GM18873 (cell line): ENCODE data around the gene PARP11.
"Not testable (repeated sequence)": the region's sequence is repeated elsewhere in the genome, so short reads cannot be mapped to it uniquely, and the experiment has no call there.

Experiments
- ATAC-seq: cut with Tn5 transposase; IDR thresholded peaks from one replicate; pipeline ENCODE4 v1.9.1; 2021; ENCODE audit warnings: mild to moderate bottlenecking, moderate library complexity, moderate number of reproducible peaks; ENCODE audit not compliant: unreplicated experiment, low FRiP score

Gene PARP11

GRCh38 chr12:3884671-3885070 is 11.5 kb upstream of the PARP11 start:
- ATAC-seq, result no peak

GRCh38 chr12:3882896-3883564 is 9.8 kb upstream of the PARP11 start:
- ATAC-seq, result no peak

DNA sequence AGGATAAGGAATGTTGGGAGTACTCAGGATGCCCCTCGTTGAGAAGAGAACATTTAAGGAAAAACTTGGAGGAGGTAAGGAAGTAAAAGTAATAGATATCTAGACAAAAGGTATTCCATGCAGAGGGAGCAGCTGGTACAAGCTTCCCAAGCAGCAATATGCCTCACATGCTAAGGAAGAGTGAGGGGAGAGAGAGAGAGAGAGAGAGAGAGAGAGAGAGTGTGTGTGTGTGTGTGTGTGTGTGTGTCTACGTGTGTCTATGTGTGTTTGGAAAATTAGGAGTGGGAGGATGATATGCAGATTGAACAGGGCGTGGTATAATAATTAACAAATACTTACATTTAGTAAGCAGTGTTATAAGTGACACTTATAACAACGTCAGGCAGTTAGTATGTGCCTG is 9.2 kb upstream of the PARP11 start:
- ATAC-seq, result no peak

DNA sequence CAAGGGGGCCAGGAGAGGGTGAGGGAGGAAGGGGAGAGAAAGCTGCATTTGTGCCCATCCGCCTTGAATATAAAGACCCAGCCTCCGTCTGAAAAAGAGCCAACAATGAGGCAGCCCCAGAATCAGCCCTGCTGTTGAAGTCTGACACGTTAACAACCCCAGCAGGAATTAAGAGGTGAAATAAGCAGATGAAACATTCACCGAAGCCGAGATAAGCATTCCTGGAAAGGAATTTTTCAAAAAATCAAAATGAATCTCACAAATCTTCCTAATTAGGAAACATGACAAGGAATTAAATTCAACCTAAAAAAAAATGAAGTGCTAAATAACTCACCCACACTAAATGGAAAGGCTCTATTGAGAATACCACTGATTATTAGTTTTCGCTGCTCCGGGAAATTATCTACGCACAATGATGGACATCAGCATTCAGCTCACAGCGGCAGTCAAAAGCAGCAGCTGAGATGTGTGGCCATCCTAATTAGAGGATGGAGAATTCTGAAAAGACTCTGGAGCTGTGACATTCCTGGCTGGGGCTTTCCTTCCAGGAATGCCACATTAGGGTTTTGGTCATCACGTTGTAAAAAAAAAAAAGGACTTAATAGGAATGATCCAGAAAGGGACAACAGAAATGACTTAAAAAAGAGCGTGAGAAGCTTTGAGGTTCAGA is 8.2 kb upstream of the PARP11 start:
- no peak for ATAC-seq

DNA sequence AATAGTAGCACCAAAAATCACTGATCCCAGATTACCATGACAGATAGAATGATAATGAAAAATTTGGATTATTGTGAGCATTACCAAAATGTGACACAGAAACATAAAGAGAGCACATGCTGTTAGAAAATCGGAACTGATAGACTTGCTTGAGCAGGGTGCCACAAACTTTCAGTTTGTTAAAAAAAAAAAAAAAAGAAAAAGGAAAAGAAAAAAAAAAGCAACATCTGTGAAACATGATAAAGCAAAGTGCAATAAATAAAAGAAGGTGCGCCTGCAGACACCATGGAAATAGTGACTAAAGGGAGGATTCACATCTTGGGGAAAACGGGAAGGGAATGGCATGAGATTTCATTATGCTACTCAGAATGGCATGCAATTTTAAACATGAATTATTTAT is 6.6 kb upstream of the PARP11 start:
- ATAC-seq, result no peak

GRCh38 chr12:3871356-3871755 is 1.8 kb downstream of the PARP11 start:
- ATAC-seq, result no peak

- no peak for ATAC-seq
Measured at GRCh38 chr12:3869865-3870264, 3.3 kb downstream of the PARP11 start.

GRCh38 chr12:3869433-3869832 is 3.8 kb downstream of the PARP11 start:
- no peak for ATAC-seq

DNA sequence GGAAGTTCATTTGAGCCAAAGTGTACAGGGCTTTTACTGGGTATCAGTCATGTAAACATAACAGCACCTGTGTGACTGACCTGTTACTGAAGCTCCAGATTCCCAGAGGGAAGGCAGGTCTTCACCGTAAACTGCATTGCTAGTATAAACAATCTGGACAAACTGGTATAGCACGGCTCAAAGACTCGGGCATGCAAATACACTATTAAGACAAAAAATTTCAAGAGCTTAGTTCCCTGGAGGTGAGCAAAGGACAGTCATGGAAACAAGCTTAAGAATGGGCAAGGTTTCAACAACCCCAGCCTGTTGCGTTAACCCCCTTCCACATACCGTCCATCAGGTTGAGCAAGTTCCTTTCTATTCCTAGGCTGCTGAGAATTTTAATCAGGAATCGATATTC is 9.4 kb downstream of the PARP11 start:
- no peak for ATAC-seq

GRCh38 chr12:3842517-3842916 is 30.7 kb downstream of the PARP11 start:
- ATAC-seq, result no peak

DNA sequence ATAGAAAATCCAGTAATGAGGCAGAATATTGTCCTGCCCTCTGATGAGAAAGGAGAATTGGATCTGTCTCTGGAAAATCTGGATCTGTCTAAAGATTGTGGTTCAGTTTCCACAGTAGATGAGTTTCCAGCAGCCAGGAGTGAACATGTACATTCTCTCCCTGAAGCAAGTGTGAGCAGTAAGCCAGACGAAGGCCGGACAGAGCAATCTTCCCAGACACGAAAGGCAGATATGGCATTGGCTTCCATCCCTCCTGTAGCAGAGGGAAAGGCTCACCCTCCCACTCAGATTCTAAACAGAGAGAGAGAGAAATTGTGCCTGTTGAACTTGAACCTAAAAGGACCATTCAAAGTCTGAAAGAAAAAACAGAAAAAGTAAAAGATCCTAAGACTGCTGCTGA is 31.4 kb downstream of the PARP11 start:
- ATAC-seq, result no peak

DNA sequence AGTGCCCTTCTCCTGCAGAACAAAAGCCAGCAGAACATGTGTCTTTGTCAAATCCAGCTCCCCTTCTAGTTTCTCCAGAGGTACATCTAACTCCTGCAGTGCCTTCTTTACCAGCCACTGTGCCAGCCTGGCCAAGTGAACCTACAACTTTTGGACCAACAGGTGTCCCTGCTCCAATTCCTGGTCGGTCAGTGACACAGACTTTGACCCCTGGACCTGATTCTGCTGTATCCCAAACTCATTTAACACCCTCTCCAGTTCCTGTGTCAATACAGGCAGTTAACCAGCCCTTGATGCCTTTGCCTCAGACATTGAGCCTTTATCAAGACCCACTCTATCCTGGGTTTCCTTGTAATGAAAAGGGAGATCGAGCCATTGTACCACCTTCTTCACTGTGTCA is 32.4 kb downstream of the PARP11 start:
- ATAC-seq, result not testable (repeated sequence)

DNA sequence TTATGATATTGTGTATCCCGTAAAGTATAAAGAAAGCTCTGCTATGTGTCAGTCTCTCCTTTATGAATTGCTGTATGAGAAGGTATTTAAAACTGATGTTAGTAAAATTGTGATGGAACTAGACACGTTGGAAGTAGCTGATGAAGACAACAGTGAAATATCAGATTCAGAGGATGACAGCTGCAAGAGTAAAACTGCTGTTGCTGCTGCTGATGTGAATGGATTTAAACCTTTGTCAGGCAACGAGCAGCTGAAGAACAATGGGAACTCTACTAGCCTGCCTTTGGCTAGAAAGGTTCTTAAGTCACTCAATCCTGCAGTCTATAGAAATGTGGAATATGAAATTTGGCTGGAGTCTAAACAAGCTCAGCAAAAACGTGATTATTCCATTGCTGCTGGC is 33.5 kb downstream of the PARP11 start:
- not testable (repeated sequence) for ATAC-seq

DNA sequence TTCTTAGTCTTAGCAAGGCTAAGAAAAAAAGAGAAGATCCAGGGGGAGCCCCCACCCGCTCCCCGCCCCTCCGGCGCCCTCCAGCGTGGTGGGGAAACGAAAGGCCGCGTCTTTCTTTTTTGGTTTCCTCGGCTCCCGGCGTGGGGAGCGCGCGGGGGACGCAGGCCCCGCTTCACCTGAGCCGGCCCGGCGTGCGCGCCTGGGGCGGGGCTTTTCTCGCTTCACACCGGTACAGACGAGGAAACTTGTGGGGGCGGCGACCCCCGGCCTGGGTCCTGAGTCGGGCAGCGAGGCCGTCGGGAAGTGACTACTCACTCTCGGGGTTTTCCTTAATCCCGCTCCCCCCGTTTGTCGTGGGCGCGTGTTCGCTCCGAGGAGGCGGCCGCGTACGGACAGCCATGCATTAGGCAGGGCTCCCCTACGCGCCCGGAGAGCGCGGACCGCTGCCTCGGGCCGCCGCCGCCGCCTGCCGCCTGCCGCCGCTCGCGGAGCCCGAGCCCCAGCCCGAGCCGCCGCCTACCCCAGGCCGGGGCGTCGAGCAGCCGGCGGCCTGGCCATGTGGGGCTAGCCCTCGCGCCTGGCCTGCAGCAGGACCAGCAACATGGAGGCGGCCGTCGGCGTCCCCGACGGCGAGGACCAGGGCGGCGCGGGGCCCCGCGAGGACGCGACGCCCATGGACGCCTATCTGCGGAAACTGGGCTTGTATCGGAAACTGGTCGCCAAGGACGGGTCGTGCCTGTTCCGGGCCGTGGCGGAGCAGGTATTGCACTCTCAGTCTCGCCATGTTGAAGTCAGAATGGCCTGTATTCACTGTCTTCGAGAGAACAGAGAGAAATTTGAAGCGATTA is 34.3 kb downstream of the PARP11 start:
- not testable (repeated sequence) for ATAC-seq

DNA sequence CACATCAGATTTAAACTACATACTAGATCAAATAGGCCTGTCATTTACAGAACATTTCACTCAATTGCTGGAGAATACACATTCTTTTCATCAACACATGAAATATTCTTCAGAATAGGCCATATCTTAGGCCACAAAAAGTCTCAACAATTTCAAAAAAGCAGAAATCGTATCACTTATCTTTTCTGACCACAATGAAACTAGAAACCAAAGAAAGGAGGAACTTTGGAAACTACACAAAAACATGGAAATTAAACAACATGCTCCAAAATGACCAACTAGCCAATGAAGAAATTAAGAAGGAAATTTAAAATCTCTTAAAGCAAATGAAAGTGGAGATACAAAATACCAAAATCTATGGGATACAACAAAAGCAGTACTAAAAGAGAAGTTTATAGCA is 35.1 kb downstream of the PARP11 start:
- no peak for ATAC-seq

GRCh38 chr12:3837049-3837448 is 36.1 kb downstream of the PARP11 start:
- no peak for ATAC-seq

DNA sequence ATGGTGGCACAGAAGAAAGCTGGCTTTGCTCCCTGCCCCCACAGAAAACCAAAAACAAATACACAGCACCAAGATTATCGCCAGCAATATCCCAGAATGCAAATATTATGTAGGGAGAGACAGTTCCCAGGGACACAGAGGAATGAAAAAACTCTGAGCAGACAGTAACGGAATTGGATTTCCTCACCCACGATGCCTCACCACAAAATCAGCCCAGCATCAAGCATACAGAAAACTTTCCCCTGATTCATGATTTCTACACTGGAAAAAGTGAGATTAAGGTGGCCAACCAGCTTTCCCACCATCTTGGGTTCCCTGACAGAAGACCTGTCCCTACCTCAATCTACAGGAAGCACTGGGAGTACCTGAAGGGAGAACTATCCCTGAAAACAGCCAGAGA is 36.6 kb downstream of the PARP11 start:
- no peak for ATAC-seq

DNA sequence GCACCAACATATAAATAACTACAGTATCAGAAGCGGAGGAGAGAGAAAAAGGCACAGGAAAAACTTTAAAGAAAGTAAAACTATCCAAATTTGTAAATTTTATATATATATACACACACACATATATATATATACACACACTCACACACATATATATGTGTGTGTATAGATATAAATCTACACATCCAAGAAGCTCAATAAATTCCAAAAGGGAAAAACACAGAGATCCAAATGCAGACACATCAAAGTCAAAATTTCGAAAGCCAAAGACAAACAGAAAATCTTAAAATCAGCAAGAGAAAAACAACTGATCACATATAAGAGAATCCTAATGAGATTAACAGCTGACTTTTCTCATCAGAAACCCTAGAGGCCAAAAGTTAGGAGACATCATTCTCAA is 37.3 kb downstream of the PARP11 start:
- no peak for ATAC-seq

GRCh38 chr12:3834774-3835173 is 38.4 kb downstream of the PARP11 start:
- no peak for ATAC-seq

DNA sequence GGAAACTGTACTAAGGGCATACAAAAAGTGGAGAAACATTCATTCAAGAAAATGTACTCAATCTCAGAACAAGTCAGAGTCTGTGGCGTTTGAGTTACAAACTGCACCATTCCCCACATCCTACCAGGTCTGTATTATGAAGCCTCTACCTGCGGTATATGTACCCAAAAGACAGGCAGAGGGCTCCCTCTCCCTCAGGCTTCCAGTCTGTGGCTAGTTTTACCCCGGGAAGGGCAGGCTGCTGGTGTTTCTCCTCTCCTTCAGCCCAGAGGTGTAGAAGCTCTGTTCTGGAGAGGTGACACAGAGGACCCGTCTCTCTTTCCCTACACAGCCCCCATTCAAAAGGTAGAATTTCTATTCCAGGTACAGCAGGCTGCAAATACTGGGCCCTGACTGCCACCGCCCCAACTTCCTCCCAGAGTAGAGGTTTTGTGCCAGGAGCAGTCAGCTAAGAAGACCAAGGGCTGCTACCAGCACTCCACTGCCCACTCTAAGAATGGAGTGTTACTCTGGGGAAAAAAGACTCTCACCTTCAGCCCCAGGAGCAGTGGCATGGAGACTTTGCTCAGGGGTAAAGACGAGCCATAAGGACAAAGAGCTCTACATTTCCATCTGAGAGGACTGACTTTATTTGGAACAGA is 39.4 kb downstream of the PARP11 start:
- no peak for ATAC-seq

DNA sequence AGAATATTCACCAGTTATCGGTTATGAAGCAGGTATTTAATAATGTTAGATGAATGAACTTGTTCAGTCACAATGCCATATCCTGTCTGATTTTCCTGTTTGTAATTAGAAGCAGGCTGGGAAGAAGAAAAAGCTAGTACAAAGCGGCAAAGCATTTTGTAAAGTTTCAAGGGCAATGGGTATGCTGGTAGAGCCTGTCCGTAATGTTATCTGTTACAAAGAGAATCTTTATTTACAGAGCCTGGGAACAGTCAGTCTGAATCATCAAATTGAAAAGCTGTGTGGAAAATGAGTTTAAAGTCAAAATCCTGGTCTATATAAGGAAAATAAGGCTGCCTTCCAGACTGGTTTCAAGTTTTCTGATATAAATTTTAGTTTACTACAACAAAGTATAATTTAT is 40.5 kb downstream of the PARP11 start:
- ATAC-seq, result no peak
